Measurements from ENCODE around the gene COG5. TPM values are rescaled to one million over a fixed set of nuclear protein-coding genes. Genes with fewer than 3 reads are reported as not detected.

COG5 gene
- total and polyA plus RNA-seq, 2 donors: 15.4 to 79.4 TPM

GRCh38 chr7:107506674-107507339 lies 56.9 kb downstream of the COG5 start:
- DNase-seq (ENCODE audit: extremely low spot score): no peak
- H3K4me1 ChIP-seq (ENCODE audit: insufficient read depth): no peaks in the 10 kb centered on the region

GRCh38 chr7:107505997-107506673 lies 57.6 kb downstream of the COG5 start:
- peak; percentile 36 for DNase-seq (ENCODE audit: extremely low spot score)
- H3K27ac ChIP-seq (ENCODE audit: low read depth): peak overlapping the region; percentile 43
- no peak overlapping the region for H3K4me3 ChIP-seq (ENCODE audit: low read depth, low read length)
- no peaks in the 10 kb centered on the region for H3K36me3 ChIP-seq (ENCODE audit: insufficient read depth)
- H3K4me1 ChIP-seq (ENCODE audit: insufficient read depth): no peaks in the 10 kb centered on the region
- 93% methylated on average over 2 of the region's 2 CpGs for WGBS

More at GRCh38 chr7:107506674-107507339, 56.9 kb downstream of the COG5 start:
- no peaks in the 10 kb centered on the region for H3K36me3 ChIP-seq (ENCODE audit: insufficient read depth)
- peak overlapping the region; percentile 43 for H3K27ac ChIP-seq (ENCODE audit: low read depth)
- 74% methylated on average over 7 of the region's 7 CpGs for WGBS
- H3K4me3 ChIP-seq (ENCODE audit: low read depth, low read length): no peak overlapping the region

GRCh38 chr7:107505362-107505761 lies 58.4 kb downstream of the COG5 start:
- WGBS: 98% methylated on average over 1 of the region's 1 CpG
- H3K4me3 ChIP-seq (ENCODE audit: low read depth, low read length): no peak overlapping the region
- H3K4me1 ChIP-seq (ENCODE audit: insufficient read depth): no peaks in the 10 kb centered on the region
- no peak overlapping the region for H3K27ac ChIP-seq (ENCODE audit: low read depth)
- no peak for DNase-seq (ENCODE audit: extremely low spot score)
- H3K36me3 ChIP-seq (ENCODE audit: insufficient read depth): no peaks in the 10 kb centered on the region

- Histone ChIP-seq H3K4me3 (ENCODE audit: low read depth, low read length) (no peak overlapping the region), H3K36me3 (ENCODE audit: insufficient read depth) (no peaks in the 10 kb centered on the region), H3K27ac (ENCODE audit: low read depth) (no peak overlapping the region), H3K4me1 (ENCODE audit: insufficient read depth) (no peaks in the 10 kb centered on the region)
- DNase-seq (ENCODE audit: extremely low spot score): no peak
Measured at GRCh38 chr7:107503687-107504086, 60.0 kb downstream of the COG5 start.

GRCh38 chr7:107502797-107503196 lies 60.9 kb downstream of the COG5 start:
- no peak for DNase-seq (ENCODE audit: extremely low spot score)
- Histone ChIP-seq H3K36me3 (ENCODE audit: insufficient read depth) (no peaks in the 10 kb centered on the region), H3K4me3 (ENCODE audit: low read depth, low read length) (no peak overlapping the region), H3K4me1 (ENCODE audit: insufficient read depth) (no peaks in the 10 kb centered on the region), H3K27ac (ENCODE audit: low read depth) (no peak overlapping the region)
- WGBS: 80% methylated on average over 2 of the region's 2 CpGs

GRCh38 chr7:107502154-107502553 lies 61.6 kb downstream of the COG5 start:
- Histone ChIP-seq H3K27ac (ENCODE audit: low read depth) (no peak overlapping the region), H3K4me3 (ENCODE audit: low read depth, low read length) (no peak overlapping the region), H3K36me3 (ENCODE audit: insufficient read depth) (no peaks in the 10 kb centered on the region), H3K4me1 (ENCODE audit: insufficient read depth) (no peaks in the 10 kb centered on the region)
- no peak for DNase-seq (ENCODE audit: extremely low spot score)
- 70% methylated on average over 3 of the region's 3 CpGs for WGBS

GRCh38 chr7:107501593-107501992 lies 62.1 kb downstream of the COG5 start:
- H3K4me3 ChIP-seq (ENCODE audit: low read depth, low read length): no peak overlapping the region
- H3K27ac ChIP-seq (ENCODE audit: low read depth): no peak overlapping the region
- H3K36me3 ChIP-seq (ENCODE audit: insufficient read depth): no peaks in the 10 kb centered on the region
- 92% methylated on average over 1 of the region's 1 CpG for WGBS
- H3K4me1 ChIP-seq (ENCODE audit: insufficient read depth): no peaks in the 10 kb centered on the region
- no peak for DNase-seq (ENCODE audit: extremely low spot score)

- Histone ChIP-seq H3K4me3 (ENCODE audit: low read depth, low read length) (no peak overlapping the region), H3K36me3 (ENCODE audit: insufficient read depth) (no peaks in the 10 kb centered on the region), H3K4me1 (ENCODE audit: insufficient read depth) (peaks cover 3% of the 10 kb centered on the region), H3K27ac (ENCODE audit: low read depth) (no peak overlapping the region)
- 87% methylated on average over 4 of the region's 4 CpGs for WGBS
- DNase-seq (ENCODE audit: extremely low spot score): no peak
Measured at GRCh38 chr7:107499731-107500130, 64.0 kb downstream of the COG5 start.

- no peak for DNase-seq (ENCODE audit: extremely low spot score)
- Histone ChIP-seq H3K27ac (ENCODE audit: low read depth) (no peak overlapping the region), H3K4me1 (ENCODE audit: insufficient read depth) (peaks cover 3% of the 10 kb centered on the region), H3K4me3 (ENCODE audit: low read depth, low read length) (no peak overlapping the region), H3K36me3 (ENCODE audit: insufficient read depth) (no peaks in the 10 kb centered on the region)
Measured at GRCh38 chr7:107495516-107495915, 68.2 kb downstream of the COG5 start.

- Histone ChIP-seq H3K4me3 (ENCODE audit: low read depth, low read length) (no peak overlapping the region), H3K4me1 (ENCODE audit: insufficient read depth) (peaks cover 3% of the 10 kb centered on the region), H3K36me3 (ENCODE audit: insufficient read depth) (no peaks in the 10 kb centered on the region), H3K27ac (ENCODE audit: low read depth) (no peak overlapping the region)
- WGBS: 65% methylated on average over 6 of the region's 6 CpGs
- no peak for DNase-seq (ENCODE audit: extremely low spot score)
Measured at GRCh38 chr7:107494884-107495283, 68.8 kb downstream of the COG5 start.

GRCh38 chr7:107494315-107494751 lies 69.4 kb downstream of the COG5 start:
- peaks cover 3% of the 10 kb centered on the region for H3K4me1 ChIP-seq (ENCODE audit: insufficient read depth)
- no peak overlapping the region for H3K27ac ChIP-seq (ENCODE audit: low read depth)
- 89% methylated on average over 3 of the region's 3 CpGs for WGBS
- H3K4me3 ChIP-seq (ENCODE audit: low read depth, low read length): no peak overlapping the region
- H3K36me3 ChIP-seq (ENCODE audit: insufficient read depth): no peaks in the 10 kb centered on the region
- DNase-seq (ENCODE audit: extremely low spot score): no peak

- WGBS: 97% methylated on average over 2 of the region's 2 CpGs
- no peak overlapping the region for H3K27ac ChIP-seq (ENCODE audit: low read depth)
- H3K4me3 ChIP-seq (ENCODE audit: low read depth, low read length): no peak overlapping the region
- H3K36me3 ChIP-seq (ENCODE audit: insufficient read depth): no peaks in the 10 kb centered on the region
- peaks cover 3% of the 10 kb centered on the region for H3K4me1 ChIP-seq (ENCODE audit: insufficient read depth)
- no peak for DNase-seq (ENCODE audit: extremely low spot score)
Measured at GRCh38 chr7:107492875-107493274, 70.8 kb downstream of the COG5 start.

- H3K36me3 ChIP-seq (ENCODE audit: insufficient read depth): peaks cover 2% of the 10 kb centered on the region
- H3K27ac ChIP-seq (ENCODE audit: low read depth): no peak overlapping the region
- WGBS: 84% methylated on average over 3 of the region's 3 CpGs
- H3K4me1 ChIP-seq (ENCODE audit: insufficient read depth): no peaks in the 10 kb centered on the region
- no peak overlapping the region for H3K4me3 ChIP-seq (ENCODE audit: low read depth, low read length)
- no peak for DNase-seq (ENCODE audit: extremely low spot score)
Measured at GRCh38 chr7:107486041-107486440, 77.7 kb downstream of the COG5 start.

- Histone ChIP-seq H3K4me3 (ENCODE audit: low read depth, low read length) (no peak overlapping the region), H3K4me1 (ENCODE audit: insufficient read depth) (no peaks in the 10 kb centered on the region), H3K36me3 (ENCODE audit: insufficient read depth) (peaks cover 2% of the 10 kb centered on the region), H3K27ac (ENCODE audit: low read depth) (no peak overlapping the region)
- WGBS: 95% methylated on average over 1 of the region's 1 CpG
- no peak for DNase-seq (ENCODE audit: extremely low spot score)
Measured at GRCh38 chr7:107482571-107482970, 81.1 kb downstream of the COG5 start.
